HG02938 (cell line): ENCODE data around the gene IRF6.

Experiments
- ATAC-seq: cut with Tn5 transposase; IDR thresholded peaks from one replicate; pipeline ENCODE4 v1.9.1; 2021; ENCODE audit warnings: mild to moderate bottlenecking, moderate library complexity; ENCODE audit not compliant: unreplicated experiment

Gene IRF6

GRCh38 chr1:209736490-209737117 lies 69.3 kb downstream of the IRF6 start:
- ATAC-seq = no peak
